B cell (primary cell): Measurements from ENCODE around the gene TRA2A. TPM values are rescaled to one million over a fixed set of nuclear protein-coding genes. Genes with fewer than 3 reads are reported as not detected.

Experiments
- ATAC-seq: fragments of 200-7000 bp; cut with Tn5 transposase; one replicate; pipeline ENCODE4 v1.10.0; 2021; ENCODE audit warnings: low read depth, mild to moderate bottlenecking, moderate number of reproducible peaks, moderate library complexity
- CTCF ChIA-PET: fragments of 350-600 bp; sonication (Branson Sonifier 250); formaldehyde crosslinking; loops from one replicate; lab custom pipeline; 2021; ENCODE audit warnings: antibody characterized with exemption, inconsistent platforms; lab: Charles Lee
- POLR2A ChIA-PET: fragments of 350-600 bp; sonication (Branson Sonifier 250); formaldehyde crosslinking; loops from one replicate; lab custom pipeline; 2021; ENCODE audit warnings: antibody characterized with exemption; lab: Charles Lee
- DNase-seq: peaks from one replicate; pipeline ENCODE4 v3.0.0; 2013
- H2AFZ ChIP-seq: 2 replicates; pipeline ENCODE4 v1.6.1; 2012; ENCODE audit warnings: mild to moderate bottlenecking, low read depth, low read length; ENCODE audit not compliant: insufficient read depth, poor library complexity, severe bottlenecking
- H3K27ac ChIP-seq, 2 donors: 1 replicate in 1 of 2; 2 replicates in 1 of 2; pipeline ENCODE4 v1.5.1; 2012 to 2013; ENCODE audit warnings: low read length in 2 of 2, mild to moderate bottlenecking in 2 of 2, moderate library complexity in 1 of 2
- H3K27me3 ChIP-seq, 4 experiments: fragments of 200-600 bp in 1 of 4; sonication (generic) in 1 of 4; replicated peaks in 1 of 4; 1 replicate in 2 of 4; 2 replicates in 2 of 4; pipeline versions ENCODE4 v1.6.1 to v1.7.0; 2013 to 2016; ENCODE audit warnings: low read length in 3 of 4, mild to moderate bottlenecking in 2 of 4, mixed read lengths in 1 of 4, moderate library complexity in 1 of 4; ENCODE audit not compliant: insufficient read depth in 4 of 4, control insufficient read depth in 3 of 4; ENCODE audit errors: control extremely low read depth in 1 of 4
- H3K36me3 ChIP-seq, 2 experiments: replicated peaks in 1 of 2; 1 replicate in 1 of 2; 2 replicates in 1 of 2; pipeline versions ENCODE4 v1.6.1 to v1.7.1; 2013; ENCODE audit warnings: low read length in 1 of 2; ENCODE audit not compliant: insufficient read depth in 2 of 2, control insufficient read depth in 1 of 2; ENCODE audit errors: control extremely low read depth in 1 of 2, extremely low read depth in 1 of 2
- H3K4me1 ChIP-seq, 2 donors: fragments of 200-600 bp in 1 of 2; sonication (generic) in 1 of 2; 1 replicate in 1 of 2; 2 replicates in 1 of 2; pipeline versions ENCODE4 v1.5.1 to v1.6.1; 2013 to 2017; ENCODE audit warnings: low read length in 2 of 2; ENCODE audit not compliant: control insufficient read depth in 2 of 2, insufficient read depth in 2 of 2
- H3K4me2 ChIP-seq: replicated peaks from 2 replicates; pipeline ENCODE3; 2012; ENCODE audit warnings: mild to moderate bottlenecking, low read depth, low read length; ENCODE audit not compliant: poor library complexity, severe bottlenecking
- H3K4me3 ChIP-seq, 5 experiments: fragments of 200-600 bp in 1 of 5; sonication (generic) in 1 of 5; 1 replicate in 3 of 5; 2 replicates in 2 of 5; pipeline versions ENCODE4 v1.5.1 to v1.7.0; 2011 to 2016; ENCODE audit warnings: low read length in 4 of 5, mild to moderate bottlenecking in 4 of 5, low read depth in 2 of 5, control low read depth in 1 of 5, moderate library complexity in 1 of 5; ENCODE audit not compliant: insufficient read depth in 1 of 5; ENCODE audit errors: control extremely low read depth in 1 of 5, extremely low read depth in 1 of 5
- H3K79me2 ChIP-seq: fragments of 200-600 bp; sonication (generic); one replicate; pipeline ENCODE4 v1.6.0; 2016; ENCODE audit warnings: low read length; ENCODE audit not compliant: control insufficient read depth, insufficient read depth
- H3K9ac ChIP-seq: fragments of 200-600 bp; sonication (generic); 2 replicates; pipeline ENCODE4 v1.6.1; 2017; ENCODE audit warnings: mild to moderate bottlenecking, low read length, moderate library complexity
- H3K9me3 ChIP-seq, 3 donors: one replicate each; pipeline versions ENCODE4 v1.6.1 to v1.7.1; 2013; ENCODE audit warnings: low read length in 2 of 3; ENCODE audit not compliant: control insufficient read depth in 2 of 3, insufficient read depth in 1 of 3; ENCODE audit errors: control extremely low read depth in 1 of 3
- H4K20me1 ChIP-seq: 2 replicates; pipeline ENCODE4 v1.6.0; 2012; ENCODE audit warnings: mild to moderate bottlenecking, low read length; ENCODE audit not compliant: insufficient read depth, control insufficient read depth, poor library complexity, severe bottlenecking
- H3K27ac Mint-ChIP-seq: one replicate; pipeline ENCODE4 v1.8.0; 2021; ENCODE audit warnings: mixed read lengths
- H3K27me3 Mint-ChIP-seq: one replicate; pipeline ENCODE4 v1.8.0; 2021; ENCODE audit warnings: mixed read lengths
- H3K4me1 Mint-ChIP-seq: one replicate; pipeline ENCODE4 v1.8.0; 2021; ENCODE audit warnings: mixed read lengths
- H3K4me3 Mint-ChIP-seq: one replicate; pipeline ENCODE4 v1.8.0; 2021; ENCODE audit warnings: mixed read lengths
- H3K9me3 Mint-ChIP-seq: one replicate; pipeline ENCODE4 v1.8.0; 2022; ENCODE audit warnings: mixed read lengths; ENCODE audit not compliant: insufficient read depth
- CTCF ChIP-seq: fragments of 200-600 bp; IDR thresholded peaks from one replicate; pipeline ENCODE4 v1.8.0; 2022; ENCODE audit warnings: antibody characterized with exemption, mild to moderate bottlenecking
- EZH2 ChIP-seq: IDR thresholded peaks from 2 replicates; pipeline ENCODE4 v1.6.1; 2012; ENCODE audit warnings: borderline replicate concordance, low read depth, mild to moderate bottlenecking, moderate library complexity, low read length; ENCODE audit not compliant: insufficient read depth, poor library complexity, severe bottlenecking
- WGBS: methylation state at CpG from one replicate; pipeline ENCODE4 v1.1.5; 2013; ENCODE audit warnings: missing lambda C conversion rate; ENCODE audit not compliant: insufficient coverage; 5-methylcytosine and 5-hydroxymethylcytosine counted together
- intact Hi-C: fragments of 100-400 bp; cut with micrococcal nuclease; formaldehyde crosslinking; loops from one replicate; pipeline ENCODE4 v1.10.0; 2022
- polyA plus RNA-seq: library from polyadenylated mRNA; depleted of rRNA; stranded (reverse); fragments of >200 nt; gene quantifications from 2 replicates; pipeline ENCODE4 v1.2.3, GENCODE V29; 2012
- total RNA-seq, 2 donors: library from RNA; stranded (reverse); fragments of 120-200 nt in 1 of 2; gene quantifications; 1 replicate in 1 of 2; 2 replicates in 1 of 2; pipeline versions ENCODE4 v1.2.3 to v1.2.4, GENCODE V29; 2013 to 2022

TRA2A gene
- total and polyA plus RNA-seq, 2 donors (not counting 1 experiment from before 2014, with no cell fraction given), result 107 to 173 TPM

GRCh38 chr7:23472046-23472445, 59.7 kb downstream of the TRA2A start:
- WGBS, result no CpG with 5 or more reads among the region's 6 CpGs
- intact Hi-C loops, result loop anchor here (5.0 kb wide), 1 partner anchor 175 kb away; the partner anchor contains the start of gene MALSU1
- H3K27ac Mint-ChIP-seq, result peak overlapping the region; percentile 41
- no peak overlapping the region for H3K4me2 ChIP-seq
- H3K79me2 ChIP-seq, result no peaks in the 10 kb centered on the region
- ChIA-PET CTCF (no interaction called here), POLR2A (no interaction called here)
- peaks cover 0 to 46% (median 9%) of the 10 kb centered on the region in 3 donors for H3K9me3 ChIP-seq
- H3K36me3 ChIP-seq, result no peaks in the 10 kb centered on the region
- peaks cover 46% of the 10 kb centered on the region for H3K4me1 Mint-ChIP-seq
- peaks cover 61% of the 10 kb centered on the region for H3K27me3 Mint-ChIP-seq
- no peak overlapping the region for H2AFZ ChIP-seq
- no peak for ATAC-seq
- H3K9ac ChIP-seq, result no peak overlapping the region
- H3K27ac ChIP-seq, result no peak overlapping the region
- peak; percentile 47 for DNase-seq
- peaks cover 0 to 83% (median 80%) of the 10 kb centered on the region in 4 experiments for H3K27me3 ChIP-seq
- TF ChIP-seq EZH2, result no peak
- TF ChIP-seq CTCF, result no peak
- no peak overlapping the region for H3K4me3 Mint-ChIP-seq
- H4K20me1 ChIP-seq, result peaks cover 22% of the 10 kb centered on the region
- H3K9me3 Mint-ChIP-seq, result no peaks in the 10 kb centered on the region
- peak overlapping the region in 1 of 5 experiments; percentile 67 for H3K4me3 ChIP-seq
- H3K4me1 ChIP-seq, result peaks cover 61 to 73% of the 10 kb centered on the region in 2 donors

DNA sequence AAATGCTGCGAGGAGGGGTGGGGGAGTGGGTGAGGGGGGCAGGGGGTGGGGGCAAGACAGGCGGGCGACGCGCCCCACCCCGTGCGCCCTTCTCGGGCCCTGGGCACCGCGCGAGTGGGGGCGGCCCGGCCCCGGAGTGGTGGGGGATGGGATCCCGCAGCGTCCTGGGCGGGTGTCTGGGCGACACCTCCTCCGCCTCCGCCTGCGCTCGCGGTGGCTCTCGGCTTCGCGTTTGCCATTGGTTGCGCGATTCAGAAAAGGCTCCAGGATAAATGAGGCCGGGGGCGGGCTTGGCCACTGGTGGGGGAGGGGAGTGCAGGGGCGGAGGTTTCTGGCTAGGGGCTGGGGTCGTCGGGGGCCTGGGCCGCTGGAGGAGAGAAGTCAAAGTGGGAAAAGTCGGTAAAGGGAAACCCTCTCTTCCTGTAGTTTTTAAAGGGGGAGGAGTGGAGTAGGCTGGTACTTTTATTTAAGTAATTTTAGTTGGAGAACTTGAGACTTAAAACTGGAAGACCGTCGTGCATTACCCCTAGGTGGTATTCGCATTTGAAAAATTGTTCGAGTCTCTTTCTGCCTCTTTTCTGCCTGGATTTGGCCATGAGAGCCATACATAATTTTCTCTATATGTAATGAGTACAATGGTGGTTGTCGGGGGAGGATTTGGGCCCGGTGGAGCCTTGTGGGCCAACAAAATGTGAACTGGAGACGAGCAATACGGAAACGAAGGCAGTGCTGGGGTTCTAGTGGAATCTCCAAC, 60.5 kb downstream of the TRA2A start:
- peaks cover 22% of the 10 kb centered on the region for H4K20me1 ChIP-seq
- H3K4me3 ChIP-seq, result peak overlapping the region in 4 of 5 experiments; percentile 4 to 90 (median 28)
- Mint-ChIP-seq H3K27me3 (peaks cover 55% of the 10 kb centered on the region), H3K27ac (peak overlapping the region; percentile 84), H3K9me3 (no peaks in the 10 kb centered on the region), H3K4me1 (peaks cover 48% of the 10 kb centered on the region), H3K4me3 (peak overlapping the region; percentile 78)
- H3K79me2 ChIP-seq, result no peaks in the 10 kb centered on the region
- H2AFZ ChIP-seq, result no peak overlapping the region
- intact Hi-C loops, result loop anchor here (2.0 to 5.0 kb wide), 2 partner anchors 98 to 174 kb away; partner anchors contain the start of gene MALSU1
- peaks cover 0 to 46% (median 9%) of the 10 kb centered on the region in 3 donors for H3K9me3 ChIP-seq
- peak overlapping the region; percentile 89 for H3K4me2 ChIP-seq
- no peaks in the 10 kb centered on the region for H3K36me3 ChIP-seq
- peak overlapping the region; percentile 5 for H3K9ac ChIP-seq
- ChIA-PET POLR2A (no interaction called here), CTCF (no interaction called here)
- peaks cover 0 to 78% (median 77%) of the 10 kb centered on the region in 4 experiments for H3K27me3 ChIP-seq
- TF ChIP-seq EZH2 (peak; percentile 72), CTCF (no peak)
- H3K4me1 ChIP-seq, result peaks cover 61 to 73% of the 10 kb centered on the region in 2 donors
- H3K27ac ChIP-seq, result peak overlapping the region in 1 of 2 donors; percentile 32
- WGBS, result 2% methylated on average over 41 of the region's 44 CpGs
- peak; percentile 44 for ATAC-seq
- DNase-seq, result peak; percentile 63
